Adrenal gland (tissue), 12 donors: ENCODE results near the gene STK11IP. TPM values are rescaled to one million over a fixed set of nuclear protein-coding genes. Genes with fewer than 3 reads are reported as not detected.

Experiments
- DNase-seq, 7 donors: peaks; one replicate each; pipeline ENCODE4 v3.0.0-alpha.2; 2019 to 2020
- H3K27ac ChIP-seq, 5 donors: fragments of 200-600 bp; sonication (generic) in 4 of 5; 1 replicate in 3 of 5; 2 replicates in 2 of 5; pipeline versions ENCODE4 v1.5.1 to v1.8.0; 2016 to 2020; ENCODE audit warnings: mild to moderate bottlenecking in 1 of 5
- H3K27me3 ChIP-seq: fragments of 200-600 bp; 2 replicates; pipeline ENCODE4 v1.8.0; 2021
- H3K36me3 ChIP-seq, 2 donors: fragments of 200-600 bp; replicated peaks in 1 of 2; 1 replicate in 1 of 2; 2 replicates in 1 of 2; pipeline versions ENCODE4 v1.5.1 to v1.8.0; 2018 to 2022
- H3K4me1 ChIP-seq, 2 donors: fragments of 200-600 bp; replicated peaks in 1 of 2; 1 replicate in 1 of 2; 2 replicates in 1 of 2; pipeline versions ENCODE4 v1.5.1 to v1.8.0; 2018 to 2021
- H3K4me3 ChIP-seq, 4 donors: fragments of 200-600 bp; sonication (generic) in 3 of 4; one replicate each; pipeline ENCODE4 v1.5.1; 2016 to 2018
- H3K9me3 ChIP-seq, 3 donors: fragments of 200-600 bp; sonication (generic) in 1 of 3; replicated peaks in 1 of 3; 1 replicate in 2 of 3; 2 replicates in 1 of 3; pipeline versions ENCODE4 v1.5.1 to v1.8.0; 2016 to 2021
- POLR2A ChIP-seq, 2 donors: fragments of 450-650 bp; IDR thresholded peaks; one replicate each; pipeline ENCODE4 v1.6.1; 2017; ENCODE audit warnings: antibody characterized with exemption in 2 of 2, mild to moderate bottlenecking in 2 of 2, moderate library complexity in 1 of 2
- WGBS, 4 donors: extraction: QIAGEN DNeasy Blood & Tissue Kit in 2 of 4; methylation state at CpG; one replicate each; pipeline versions ENCODE4 v1.1.5 to v1.1.7; 2013 to 2017; 5-methylcytosine and 5-hydroxymethylcytosine counted together
- intact Hi-C, 2 donors: fragments of 100-400 bp; cut with DNase I; formaldehyde crosslinking; loops; one replicate each; pipeline versions ENCODE4 v1.14.1 to v1.15.0; 2022 to 2023
- polyA plus RNA-seq, 3 donors: library from polyadenylated mRNA; stranded (reverse); fragments of 200-250 nt in 2 of 3; fragments of 350-450 nt in 1 of 3; fragmentation: Illumina TruSeq in 1 of 3; extraction: RNeasy Lipid Tissue Mini Kit (QIAGEN cat#74804) in 1 of 3; gene quantifications; one replicate each; pipeline ENCODE4 v1.2.3, GENCODE V29; 2013 to 2014
- total RNA-seq, 9 donors: library from RNA; depleted of rRNA in 4 of 9; stranded (reverse); fragments of >200 nt in 4 of 9; fragments of 120-200 nt in 1 of 9; fragmentation: NEBNext Ultra II Directional in 1 of 9; extraction: Animal tissue kit (Norgen Biotek cat#: 25700) in 1 of 9; gene quantifications; one replicate each; pipeline versions ENCODE4 v1.1.0 to v1.2.4, GENCODE V29; 2013 to 2023
- TF ChIP-seq, protein P1 (sequence below), 6 experiments: fragments of 450-650 bp in 4 of 6; fragments of 200-600 bp in 2 of 6; sonication (generic) in 1 of 6; IDR thresholded peaks; 1 replicate in 5 of 6; 2 replicates in 1 of 6; pipeline versions ENCODE4 v1.5.1 to v1.8.0; 2016 to 2021; ENCODE audit warnings: antibody characterized with exemption in 6 of 6, mild to moderate bottlenecking in 2 of 6, moderate library complexity in 1 of 6
- donor health status: healthy with polysubstance abuse.
- donor health status: Bipolar disorder and iron deficiency.
- donor health status: DM: yes; HTN: yes; CAD: no.
- donor health status: DM: no; HTN: no; CAD: no.
- donor health status: DM: no; HTN: no; CAD: no.
- donor health status: DM: yes; HTN: yes; CAD: no.

Gene STK11IP
- total and polyA plus RNA-seq, 12 donors: 5.0 to 68.1 (median 25.5) TPM

DNA sequence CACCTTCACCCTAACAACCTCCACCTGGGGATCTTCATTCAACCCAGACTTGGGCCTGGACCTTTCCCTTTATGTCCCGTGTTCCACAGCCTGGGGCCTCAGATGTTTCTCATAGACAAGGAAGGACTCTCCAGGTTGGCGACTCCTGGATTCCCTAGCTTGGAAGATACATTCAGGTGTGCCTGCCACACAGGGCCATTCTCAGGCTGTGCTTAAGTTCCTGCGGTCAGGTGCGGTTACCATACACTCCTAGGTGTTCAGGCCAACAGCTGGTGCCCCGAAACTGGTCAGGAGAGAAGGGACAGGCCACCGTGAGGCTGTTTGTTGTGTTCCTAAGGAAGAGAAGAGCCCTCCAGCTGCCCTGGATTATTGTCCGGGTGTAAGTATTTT, 45.4 kb downstream of the STK11IP start:
- Histone ChIP-seq H3K36me3 (no peaks in the 10 kb centered on the region), H3K27ac (no peak overlapping the region), H3K9me3 (no peaks in the 10 kb centered on the region), H3K4me3 (no peak overlapping the region), H3K4me1 (peaks cover 12 to 30% of the 10 kb centered on the region in 2 donors), H3K27me3 (no peaks in the 10 kb centered on the region)
- TF ChIP-seq, protein P1, sequence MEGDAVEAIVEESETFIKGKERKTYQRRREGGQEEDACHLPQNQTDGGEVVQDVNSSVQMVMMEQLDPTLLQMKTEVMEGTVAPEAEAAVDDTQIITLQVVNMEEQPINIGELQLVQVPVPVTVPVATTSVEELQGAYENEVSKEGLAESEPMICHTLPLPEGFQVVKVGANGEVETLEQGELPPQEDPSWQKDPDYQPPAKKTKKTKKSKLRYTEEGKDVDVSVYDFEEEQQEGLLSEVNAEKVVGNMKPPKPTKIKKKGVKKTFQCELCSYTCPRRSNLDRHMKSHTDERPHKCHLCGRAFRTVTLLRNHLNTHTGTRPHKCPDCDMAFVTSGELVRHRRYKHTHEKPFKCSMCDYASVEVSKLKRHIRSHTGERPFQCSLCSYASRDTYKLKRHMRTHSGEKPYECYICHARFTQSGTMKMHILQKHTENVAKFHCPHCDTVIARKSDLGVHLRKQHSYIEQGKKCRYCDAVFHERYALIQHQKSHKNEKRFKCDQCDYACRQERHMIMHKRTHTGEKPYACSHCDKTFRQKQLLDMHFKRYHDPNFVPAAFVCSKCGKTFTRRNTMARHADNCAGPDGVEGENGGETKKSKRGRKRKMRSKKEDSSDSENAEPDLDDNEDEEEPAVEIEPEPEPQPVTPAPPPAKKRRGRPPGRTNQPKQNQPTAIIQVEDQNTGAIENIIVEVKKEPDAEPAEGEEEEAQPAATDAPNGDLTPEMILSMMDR (IDR thresholded peaks at IDR 0.05): no peak
- no peak for TF ChIP-seq POLR2A (IDR thresholded peaks at IDR 0.05)
- intact Hi-C loops: loop anchor here (2.0 to 5.0 kb wide), 2 partner anchors 101 to 102 kb away; partner anchors contain the start of genes CHPF (in 1 of the 2) and TMEM198 (in 1 of the 2)
- peak in 1 of 7 donors; percentile 56 for DNase-seq
- 75 to 90% (median 83%) methylated on average over 5 to 7 of the region's 7 CpGs for WGBS, 4 donors

DNA sequence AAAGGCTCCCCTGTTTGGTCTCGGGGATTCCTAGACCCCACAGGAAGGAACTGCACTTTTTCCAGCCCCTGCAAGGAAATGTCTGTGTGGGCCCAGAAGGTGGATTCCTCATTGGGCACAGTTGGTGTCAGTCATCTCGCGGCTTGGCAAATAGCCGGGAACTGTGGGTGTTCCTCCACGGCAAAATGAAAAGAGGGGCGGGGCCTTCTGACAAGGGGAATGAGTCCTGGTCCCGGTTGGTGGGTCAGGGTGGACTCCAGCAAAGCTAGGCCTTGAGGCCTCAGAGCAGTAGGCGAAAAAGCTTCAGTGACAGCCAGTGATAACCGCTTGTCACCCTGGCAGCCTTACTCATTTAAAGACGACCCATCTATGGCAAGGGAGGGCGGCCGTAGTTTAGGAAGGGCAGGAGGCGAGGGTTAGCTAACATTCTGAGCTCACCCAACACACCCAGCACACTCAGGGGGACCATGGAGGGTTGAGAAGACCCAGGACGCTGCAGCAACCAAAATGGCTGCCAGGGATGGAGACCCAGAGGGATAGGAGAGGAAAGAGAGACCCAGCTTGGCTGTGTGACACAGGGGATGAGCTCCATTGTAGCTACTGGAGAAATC, 46.2 kb downstream of the STK11IP start:
- peak in 1 of 7 donors; percentile 21 for DNase-seq
- Histone ChIP-seq H3K27me3 (no peaks in the 10 kb centered on the region), H3K27ac (no peak overlapping the region), H3K4me3 (no peak overlapping the region), H3K4me1 (peaks cover 12 to 30% of the 10 kb centered on the region in 2 donors), H3K9me3 (no peaks in the 10 kb centered on the region), H3K36me3 (no peaks in the 10 kb centered on the region)
- 77 to 86% (median 84%) methylated on average over 11 to 14 of the region's 14 CpGs for WGBS, 4 donors
- no peak for TF ChIP-seq POLR2A (IDR thresholded peaks at IDR 0.05)
- TF ChIP-seq, protein P1 (IDR thresholded peaks at IDR 0.05): no peak
- intact Hi-C loops: loop anchor here (2.0 to 5.0 kb wide), 2 partner anchors 102 to 103 kb away; partner anchors contain the start of genes CHPF (in 1 of the 2) and TMEM198 (in 1 of the 2)

DNA sequence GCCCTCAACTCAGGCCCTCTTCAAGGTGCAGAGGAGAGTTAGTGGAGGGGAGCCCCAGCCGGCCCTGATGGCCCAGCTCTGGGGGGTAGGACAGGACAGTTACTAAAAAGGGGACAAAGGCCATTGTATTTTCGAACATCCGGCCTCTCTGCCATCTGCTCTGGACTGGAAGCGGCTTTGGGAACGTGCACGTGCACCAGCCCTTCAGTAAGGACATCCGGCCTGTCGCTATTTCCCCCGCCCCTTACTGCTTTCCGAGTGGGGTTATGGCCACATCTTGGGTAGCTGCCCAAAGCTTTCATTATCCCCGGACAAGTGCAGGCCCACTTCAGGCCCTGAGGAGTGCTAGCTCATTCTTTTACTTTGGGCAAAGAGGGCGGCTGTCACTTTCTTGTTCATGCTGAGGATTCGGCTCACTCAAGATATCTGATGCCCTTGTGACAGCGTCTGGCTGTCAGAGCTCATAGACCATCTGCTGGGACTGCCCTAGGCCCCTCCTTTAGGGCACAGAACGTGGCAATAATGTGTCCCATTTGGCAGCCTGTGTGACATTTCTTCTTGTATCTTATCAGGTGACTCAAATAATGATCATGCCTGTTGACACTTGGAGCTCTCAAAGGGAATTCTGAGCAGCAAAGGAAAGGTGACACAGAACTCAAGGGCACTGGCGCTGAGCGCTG, 47.3 kb downstream of the STK11IP start:
- no peak for TF ChIP-seq POLR2A (IDR thresholded peaks at IDR 0.05)
- TF ChIP-seq, protein P1 (IDR thresholded peaks at IDR 0.05): no peak
- Histone ChIP-seq H3K36me3 (no peaks in the 10 kb centered on the region), H3K27ac (peak overlapping the region; percentile 10 to 79 (median 49)), H3K4me1 (peaks cover 12 to 30% of the 10 kb centered on the region in 2 donors), H3K4me3 (no peak overlapping the region), H3K9me3 (no peaks in the 10 kb centered on the region), H3K27me3 (no peaks in the 10 kb centered on the region)
- intact Hi-C loops: loop anchor here in 1 of 2 donors (5.0 kb wide), 1 partner anchor 103 kb away; the partner anchor contains the start of genes CHPF and TMEM198
- 53 to 58% (median 56%) methylated on average over 17 of the region's 17 CpGs for WGBS, 4 donors
- peak in 5 of 7 donors; percentile 45 to 65 (median 57) for DNase-seq
